Testis (tissue), 3 donors: ENCODE data around the gene DGKD. TPM values are rescaled to one million over a fixed set of nuclear protein-coding genes. Genes with fewer than 3 reads are reported as not detected.

Source experiments
- DNase-seq: peaks from one replicate; pipeline ENCODE4 v3.0.0-alpha.2; 2019
- H3K27ac ChIP-seq, 2 donors: fragments of 200-600 bp; sonication (generic); one replicate each; pipeline ENCODE4 v1.5.1; 2019
- H3K27me3 ChIP-seq: fragments of 200-600 bp; sonication (generic); one replicate; pipeline ENCODE4 v1.5.1; 2019
- H3K36me3 ChIP-seq: fragments of 200-600 bp; sonication (generic); one replicate; pipeline ENCODE4 v1.5.1; 2017; ENCODE audit warnings: low read depth; ENCODE audit errors: missing control alignments
- H3K4me1 ChIP-seq: fragments of 200-600 bp; sonication (generic); one replicate; pipeline ENCODE4 v1.5.1; 2019
- H3K4me3 ChIP-seq, 2 donors: fragments of 200-600 bp; sonication (generic); one replicate each; pipeline ENCODE4 v1.5.1; 2017 to 2019
- H3K9me3 ChIP-seq: fragments of 200-600 bp; sonication (generic); one replicate; pipeline ENCODE4 v1.5.1; 2017
- CTCF ChIP-seq, 3 experiments: fragments of 450-650 bp in 2 of 3; fragments of 200-600 bp in 1 of 3; sonication (generic) in 1 of 3; IDR thresholded peaks; one replicate each; pipeline ENCODE4 v1.5.1; 2016 to 2019; ENCODE audit warnings: antibody characterized with exemption in 3 of 3, mild to moderate bottlenecking in 2 of 3, moderate library complexity in 1 of 3
- POLR2A ChIP-seq: fragments of 450-650 bp; IDR thresholded peaks from one replicate; pipeline ENCODE4 v1.6.1; 2017; ENCODE audit warnings: antibody characterized with exemption, mild to moderate bottlenecking, moderate library complexity
- WGBS, 2 donors: methylation state at CpG; one replicate each; pipeline ENCODE4 v1.1.5; 2018; 5-methylcytosine and 5-hydroxymethylcytosine counted together
- intact Hi-C: fragments of 100-400 bp; cut with DNase I; formaldehyde crosslinking; loops from one replicate; pipeline ENCODE4 v1.15.1; 2023; ENCODE audit warnings: low total_unique reads
- polyA plus RNA-seq: library from polyadenylated mRNA; stranded (reverse); fragments of 350-450 nt; fragmentation: Illumina TruSeq; extraction: RNeasy Lipid Tissue Mini Kit (QIAGEN cat#74804); gene quantifications from one replicate; pipeline ENCODE4 v1.2.3, GENCODE V29; 2014; ENCODE audit warnings: low read depth, low replicate concordance; ENCODE audit not compliant: insufficient read depth
- total RNA-seq, 2 donors: library from RNA; depleted of rRNA; stranded (reverse); fragments of >200 nt; gene quantifications; one replicate each; pipeline ENCODE4 v1.2.3, GENCODE V29; 2016

The DGKD gene
- total and polyA plus RNA-seq, 3 donors from 2014 or later = 65.1 to 80.1 (median 66.7) TPM

- no peak overlapping the region for H3K27ac ChIP-seq
- H3K4me3 ChIP-seq = no peak overlapping the region
- peaks cover 7% of the 10 kb centered on the region for H3K4me1 ChIP-seq
- no peaks in the 10 kb centered on the region for H3K27me3 ChIP-seq
- no peaks in the 10 kb centered on the region for H3K36me3 ChIP-seq
- intact Hi-C loops = no loop called here
- H3K9me3 ChIP-seq = no peaks in the 10 kb centered on the region
- no peak for TF ChIP-seq POLR2A
- WGBS, 2 donors = 89 to 94% methylated on average over 15 of the region's 15 CpGs
- no peak for DNase-seq
Observed at GRCh38 chr2:233485726-233486125, 131.4 kb downstream of the DGKD start.

GRCh38 chr2:233486357-233486756 is 132.1 kb downstream of the DGKD start:
- Histone ChIP-seq H3K36me3 (no peaks in the 10 kb centered on the region), H3K27me3 (no peaks in the 10 kb centered on the region), H3K9me3 (no peaks in the 10 kb centered on the region), H3K4me3 (no peak overlapping the region), H3K27ac (no peak overlapping the region), H3K4me1 (peaks cover 7% of the 10 kb centered on the region)
- intact Hi-C loops = no loop called here
- 70 to 72% methylated on average over 4 of the region's 4 CpGs for WGBS, 2 donors
- DNase-seq = no peak
- TF ChIP-seq POLR2A (no peak), CTCF (IDR thresholded peaks at IDR 0.05) (no peak)

GRCh38 chr2:233486778-233487552 is 132.7 kb downstream of the DGKD start:
- intact Hi-C loops = no loop called here

GRCh38 chr2:233487748-233488345 is 133.6 kb downstream of the DGKD start:
- Histone ChIP-seq H3K4me1 (peaks cover 7% of the 10 kb centered on the region), H3K4me3 (no peak overlapping the region), H3K27ac (no peak overlapping the region), H3K36me3 (no peaks in the 10 kb centered on the region), H3K9me3 (no peaks in the 10 kb centered on the region), H3K27me3 (no peaks in the 10 kb centered on the region)
- intact Hi-C loops = no loop called here
- WGBS, 2 donors = 80 to 85% methylated on average over 9 of the region's 9 CpGs
- no peak for TF ChIP-seq POLR2A
- no peak for TF ChIP-seq CTCF (IDR thresholded peaks at IDR 0.05)
- DNase-seq = no peak

More at GRCh38 chr2:233486778-233487552, 132.7 kb downstream of the DGKD start:
- WGBS, 2 donors = 50 to 55% methylated on average over 4 of the region's 4 CpGs
- TF ChIP-seq POLR2A = no peak
- no peaks in the 10 kb centered on the region for H3K36me3 ChIP-seq
- no peaks in the 10 kb centered on the region for H3K9me3 ChIP-seq
- H3K4me3 ChIP-seq = no peak overlapping the region
- no peak for DNase-seq
- no peak overlapping the region for H3K27ac ChIP-seq
- H3K4me1 ChIP-seq = peaks cover 7% of the 10 kb centered on the region
- no peaks in the 10 kb centered on the region for H3K27me3 ChIP-seq

GRCh38 chr2:233489143-233489542 is 134.8 kb downstream of the DGKD start:
- H3K4me3 ChIP-seq = no peak overlapping the region
- no peaks in the 10 kb centered on the region for H3K36me3 ChIP-seq
- intact Hi-C loops = no loop called here
- TF ChIP-seq CTCF (IDR thresholded peaks at IDR 0.05) (no peak), POLR2A (no peak)
- DNase-seq = no peak
- WGBS, 2 donors = 83 to 91% methylated on average over 10 of the region's 10 CpGs
- no peak overlapping the region for H3K27ac ChIP-seq
- H3K9me3 ChIP-seq = no peaks in the 10 kb centered on the region
- H3K27me3 ChIP-seq = no peaks in the 10 kb centered on the region
- H3K4me1 ChIP-seq = peaks cover 7% of the 10 kb centered on the region
